Fibroblast of the aortic adventitia (primary cell): ENCODE data around the gene COL1A1. TPM values are rescaled to one million over a fixed set of nuclear protein-coding genes. Genes with fewer than 3 reads are reported as not detected.

Experiments
- DNase-seq: peaks from one replicate; pipeline ENCODE4 v3.0.0-alpha.2; 2010; ENCODE audit warnings: low read depth
- H3K4me3 ChIP-seq: 2 replicates; pipeline ENCODE4 v1.5.1; 2011; ENCODE audit warnings: low read depth, mild to moderate bottlenecking, control low read depth, low read length, moderate library complexity
- total RNA-seq: library from RNA; depleted of rRNA; stranded (reverse); fragments of >200 nt; gene quantifications from 2 replicates; pipeline ENCODE4 v1.2.3, GENCODE V29; 2012; ENCODE audit warnings: low replicate concordance
- TF ChIP-seq, protein P1 (sequence below): IDR thresholded peaks from 2 replicates; pipeline ENCODE4 v1.5.1; 2011; ENCODE audit warnings: mild to moderate bottlenecking, low read length, control low read depth, inconsistent platforms; ENCODE audit not compliant: insufficient read depth

The COL1A1 gene
- total RNA-seq, 1 donor, result 2,633 TPM

DNA sequence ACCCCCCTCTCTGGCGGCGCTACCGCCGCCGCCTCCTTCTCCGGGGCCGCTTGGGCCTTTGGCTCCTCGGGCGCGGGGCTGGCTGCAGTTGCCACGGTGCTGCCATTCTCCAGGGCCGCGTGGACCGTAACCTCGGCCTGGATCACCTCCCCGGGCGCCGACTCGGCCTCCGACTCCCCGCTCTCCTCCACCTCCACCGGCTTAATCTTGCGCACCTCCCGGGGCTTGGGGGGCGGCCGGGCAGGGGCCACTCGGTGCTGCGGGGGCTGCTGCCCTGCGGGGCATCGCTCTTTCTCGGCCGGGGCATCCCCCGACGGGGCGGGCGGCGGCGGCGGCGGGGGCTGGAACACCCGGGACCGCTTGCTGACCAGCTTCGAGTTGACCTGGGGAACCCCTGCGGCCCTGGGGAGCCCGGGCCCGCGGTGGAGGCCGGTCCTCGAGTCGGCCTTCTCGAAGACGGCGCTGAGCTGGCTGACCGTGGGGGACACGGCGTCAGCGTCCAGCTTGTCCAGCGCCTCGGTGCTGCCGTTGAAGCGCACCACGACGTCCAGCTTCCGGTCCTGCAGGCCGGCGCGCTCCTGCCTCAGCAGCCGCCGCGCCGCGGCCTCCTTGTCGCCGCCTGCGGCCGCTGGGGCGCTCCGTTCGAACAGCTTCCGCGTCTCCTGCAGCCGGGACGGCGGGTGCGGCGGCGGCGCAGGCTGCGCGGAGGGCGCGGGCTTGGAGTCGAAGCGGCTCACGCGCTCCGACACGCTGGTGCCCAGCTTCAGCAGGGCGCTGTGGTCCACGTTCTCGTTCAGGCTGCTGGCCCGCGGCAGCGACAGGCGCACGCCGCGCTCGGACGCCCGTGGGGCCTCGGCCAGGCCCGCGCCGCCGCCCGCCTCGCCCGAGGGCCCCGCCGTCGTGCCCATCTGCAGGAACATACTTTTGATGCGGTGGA, 51.7 kb downstream of the COL1A1 start:
- H3K4me3 ChIP-seq, result peak overlapping the region; percentile 81
- TF ChIP-seq, protein P1, sequence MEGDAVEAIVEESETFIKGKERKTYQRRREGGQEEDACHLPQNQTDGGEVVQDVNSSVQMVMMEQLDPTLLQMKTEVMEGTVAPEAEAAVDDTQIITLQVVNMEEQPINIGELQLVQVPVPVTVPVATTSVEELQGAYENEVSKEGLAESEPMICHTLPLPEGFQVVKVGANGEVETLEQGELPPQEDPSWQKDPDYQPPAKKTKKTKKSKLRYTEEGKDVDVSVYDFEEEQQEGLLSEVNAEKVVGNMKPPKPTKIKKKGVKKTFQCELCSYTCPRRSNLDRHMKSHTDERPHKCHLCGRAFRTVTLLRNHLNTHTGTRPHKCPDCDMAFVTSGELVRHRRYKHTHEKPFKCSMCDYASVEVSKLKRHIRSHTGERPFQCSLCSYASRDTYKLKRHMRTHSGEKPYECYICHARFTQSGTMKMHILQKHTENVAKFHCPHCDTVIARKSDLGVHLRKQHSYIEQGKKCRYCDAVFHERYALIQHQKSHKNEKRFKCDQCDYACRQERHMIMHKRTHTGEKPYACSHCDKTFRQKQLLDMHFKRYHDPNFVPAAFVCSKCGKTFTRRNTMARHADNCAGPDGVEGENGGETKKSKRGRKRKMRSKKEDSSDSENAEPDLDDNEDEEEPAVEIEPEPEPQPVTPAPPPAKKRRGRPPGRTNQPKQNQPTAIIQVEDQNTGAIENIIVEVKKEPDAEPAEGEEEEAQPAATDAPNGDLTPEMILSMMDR, result no peak
- peak; percentile 29 for DNase-seq

DNA sequence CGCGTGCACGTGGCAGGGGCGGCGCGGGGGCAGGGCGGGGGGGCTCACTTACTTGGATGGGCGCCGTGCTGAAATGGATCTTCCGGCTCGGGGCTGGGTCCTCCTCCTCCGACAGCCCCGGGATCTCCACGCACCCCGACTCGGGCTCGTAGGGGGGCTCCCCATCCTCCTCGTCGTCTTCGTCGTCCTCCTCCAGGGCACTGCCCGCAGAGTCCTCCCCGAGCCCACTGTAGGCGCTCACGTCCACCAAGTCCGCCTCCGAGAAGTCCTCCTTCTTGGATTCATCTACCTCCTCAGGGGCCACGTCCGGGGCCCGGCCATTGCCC, 52.4 kb downstream of the COL1A1 start:
- peak overlapping the region; percentile 81 for H3K4me3 ChIP-seq
- TF ChIP-seq, protein P1, result no peak
- DNase-seq, result no peak

GRCh38 chr17:50148226-50149090, 53.0 kb downstream of the COL1A1 start:
- peak overlapping the region; percentile 81 for H3K4me3 ChIP-seq
- TF ChIP-seq, protein P1, result peak; percentile 31
- peak; percentile 36 for DNase-seq

- peak overlapping the region; percentile 81 for H3K4me3 ChIP-seq
- TF ChIP-seq, protein P1, result no peak
- DNase-seq, result no peak
Observed at GRCh38 chr17:50147841-50148225, 53.6 kb downstream of the COL1A1 start.

- H3K4me3 ChIP-seq, result peak overlapping the region; percentile 81
- TF ChIP-seq, protein P1, result no peak
- no peak for DNase-seq
Observed at GRCh38 chr17:50146927-50147665, 54.3 kb downstream of the COL1A1 start.

- H3K4me3 ChIP-seq, result peak overlapping the region; percentile 81
- no peak for DNase-seq
- TF ChIP-seq, protein P1, result no peak
Observed at GRCh38 chr17:50146230-50146926, 55.1 kb downstream of the COL1A1 start.
